Fibroblast of pulmonary artery (primary cell): ENCODE results near the gene GNB1L.

Experiments
- DNase-seq: peaks from one replicate; pipeline ENCODE4 v3.0.0-alpha.2; 2010; ENCODE audit warnings: low read depth
- H3K4me3 ChIP-seq: replicated peaks from 2 replicates; pipeline ENCODE4 v1.5.1; 2011; ENCODE audit warnings: low read depth, mild to moderate bottlenecking, control low read depth, low read length, moderate library complexity
- TF ChIP-seq, protein P1 (sequence below): IDR thresholded peaks from 2 replicates; pipeline ENCODE4 v1.5.1; 2011; ENCODE audit warnings: mild to moderate bottlenecking, control low read depth, low read length, inconsistent platforms; ENCODE audit errors: missing control alignments

GNB1L gene

DNA sequence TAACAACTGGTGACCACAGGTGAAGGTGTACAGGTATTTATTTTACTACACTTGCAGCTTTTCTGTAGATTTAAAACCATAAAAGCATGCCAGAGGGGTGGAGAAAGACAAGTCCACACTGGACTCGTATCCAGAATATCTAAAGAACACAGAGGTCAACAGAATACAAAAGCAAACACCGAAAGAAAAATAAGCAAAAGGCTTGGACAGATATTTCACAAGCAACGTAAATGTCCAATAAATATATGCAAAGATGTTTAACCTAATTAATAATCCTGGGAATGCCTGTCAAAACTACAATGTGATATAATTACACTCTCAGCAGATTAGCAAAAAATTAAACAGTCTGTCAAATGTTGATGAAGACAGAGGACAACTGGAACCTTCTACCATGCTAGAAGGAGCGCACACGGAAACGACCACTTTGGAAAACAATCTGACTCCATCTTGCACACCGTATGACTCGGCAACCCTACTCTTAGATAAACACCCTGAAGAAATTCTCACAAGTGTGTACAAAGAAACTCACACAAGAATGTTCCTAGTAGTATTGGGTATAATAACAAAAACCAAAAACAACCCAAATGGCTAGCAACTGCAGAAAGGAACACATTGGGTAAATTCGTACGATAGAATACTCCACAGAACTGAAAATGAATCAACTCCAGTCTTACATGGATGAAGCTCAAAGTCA lies 27.2 kb downstream of the GNB1L start:
- H3K4me3 ChIP-seq, result no peak overlapping the region
- no peak for DNase-seq
- TF ChIP-seq, protein P1, sequence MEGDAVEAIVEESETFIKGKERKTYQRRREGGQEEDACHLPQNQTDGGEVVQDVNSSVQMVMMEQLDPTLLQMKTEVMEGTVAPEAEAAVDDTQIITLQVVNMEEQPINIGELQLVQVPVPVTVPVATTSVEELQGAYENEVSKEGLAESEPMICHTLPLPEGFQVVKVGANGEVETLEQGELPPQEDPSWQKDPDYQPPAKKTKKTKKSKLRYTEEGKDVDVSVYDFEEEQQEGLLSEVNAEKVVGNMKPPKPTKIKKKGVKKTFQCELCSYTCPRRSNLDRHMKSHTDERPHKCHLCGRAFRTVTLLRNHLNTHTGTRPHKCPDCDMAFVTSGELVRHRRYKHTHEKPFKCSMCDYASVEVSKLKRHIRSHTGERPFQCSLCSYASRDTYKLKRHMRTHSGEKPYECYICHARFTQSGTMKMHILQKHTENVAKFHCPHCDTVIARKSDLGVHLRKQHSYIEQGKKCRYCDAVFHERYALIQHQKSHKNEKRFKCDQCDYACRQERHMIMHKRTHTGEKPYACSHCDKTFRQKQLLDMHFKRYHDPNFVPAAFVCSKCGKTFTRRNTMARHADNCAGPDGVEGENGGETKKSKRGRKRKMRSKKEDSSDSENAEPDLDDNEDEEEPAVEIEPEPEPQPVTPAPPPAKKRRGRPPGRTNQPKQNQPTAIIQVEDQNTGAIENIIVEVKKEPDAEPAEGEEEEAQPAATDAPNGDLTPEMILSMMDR, result no peak

DNA sequence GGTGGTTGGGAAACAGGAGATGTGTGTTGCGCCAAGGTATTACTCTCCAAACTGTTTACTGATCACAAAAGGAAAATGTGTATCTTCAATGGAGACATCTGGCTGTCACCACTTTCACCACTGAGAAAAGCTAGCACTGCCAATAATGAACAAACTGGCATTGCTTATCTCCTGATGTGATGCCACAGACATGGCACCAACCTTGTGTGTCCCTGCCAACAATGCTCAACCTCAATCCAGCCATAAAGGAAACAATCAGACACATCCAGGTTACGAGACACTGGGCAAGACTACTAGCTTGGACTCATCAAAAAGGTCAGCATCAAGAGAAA lies 28.1 kb downstream of the GNB1L start:
- TF ChIP-seq, protein P1, result no peak
- DNase-seq, result no peak
- no peak overlapping the region for H3K4me3 ChIP-seq

DNA sequence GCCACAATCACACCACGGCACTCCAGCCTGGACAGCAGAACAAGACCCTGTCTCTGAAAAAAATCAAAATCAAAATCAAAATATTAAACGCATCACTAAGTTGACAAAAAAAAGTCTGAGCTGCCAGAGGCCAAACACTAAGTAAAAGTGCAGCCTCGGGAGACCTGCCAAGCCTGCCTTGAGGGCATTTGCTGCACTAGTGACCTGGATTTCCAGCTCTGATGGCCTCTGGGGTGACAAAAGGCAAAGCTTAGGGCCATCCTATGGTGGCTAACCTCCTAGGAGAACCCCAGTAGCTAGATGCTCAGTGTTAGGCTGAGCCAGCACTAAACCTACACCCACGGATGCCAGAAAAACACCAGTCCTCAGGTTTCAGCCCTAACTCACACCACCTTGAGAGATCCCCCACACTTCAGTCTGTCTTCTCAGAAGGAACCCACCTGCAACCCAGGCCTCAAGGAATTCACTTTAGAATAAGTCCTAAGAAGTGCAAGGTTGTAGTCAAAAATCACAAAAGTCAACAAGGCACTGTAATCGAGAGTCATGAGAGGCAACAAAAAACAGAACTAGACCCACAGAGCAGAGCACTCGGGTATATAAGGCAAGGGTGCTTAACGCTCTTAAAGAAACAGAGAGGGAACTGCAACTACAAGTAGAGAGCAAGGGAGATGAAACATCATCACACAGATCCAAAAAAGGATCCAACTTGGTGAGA lies 28.6 kb downstream of the GNB1L start:
- no peak for DNase-seq
- H3K4me3 ChIP-seq, result no peak overlapping the region
- TF ChIP-seq, protein P1, result no peak

DNA sequence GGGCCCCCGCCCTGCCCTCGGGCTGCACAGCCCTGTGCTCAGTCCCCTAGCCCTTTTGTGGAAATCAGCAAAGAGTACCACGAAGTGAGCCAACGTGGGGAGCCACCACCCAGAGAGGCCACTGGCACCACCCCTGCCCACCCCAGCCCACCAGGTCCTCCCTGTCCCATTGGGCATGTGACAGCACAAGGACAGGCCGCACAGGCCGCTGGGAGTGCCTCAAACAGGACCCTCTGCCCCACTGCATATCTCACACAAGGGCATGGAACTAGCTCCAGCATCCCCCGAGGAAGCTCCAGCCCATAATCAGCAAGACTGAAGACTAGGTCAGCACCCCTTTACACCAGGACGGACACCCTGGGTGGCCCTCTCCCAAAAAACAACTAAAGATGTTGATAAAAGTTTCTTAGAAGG lies 29.7 kb downstream of the GNB1L start:
- TF ChIP-seq, protein P1, result no peak
- H3K4me3 ChIP-seq, result no peak overlapping the region
- no peak for DNase-seq

DNA sequence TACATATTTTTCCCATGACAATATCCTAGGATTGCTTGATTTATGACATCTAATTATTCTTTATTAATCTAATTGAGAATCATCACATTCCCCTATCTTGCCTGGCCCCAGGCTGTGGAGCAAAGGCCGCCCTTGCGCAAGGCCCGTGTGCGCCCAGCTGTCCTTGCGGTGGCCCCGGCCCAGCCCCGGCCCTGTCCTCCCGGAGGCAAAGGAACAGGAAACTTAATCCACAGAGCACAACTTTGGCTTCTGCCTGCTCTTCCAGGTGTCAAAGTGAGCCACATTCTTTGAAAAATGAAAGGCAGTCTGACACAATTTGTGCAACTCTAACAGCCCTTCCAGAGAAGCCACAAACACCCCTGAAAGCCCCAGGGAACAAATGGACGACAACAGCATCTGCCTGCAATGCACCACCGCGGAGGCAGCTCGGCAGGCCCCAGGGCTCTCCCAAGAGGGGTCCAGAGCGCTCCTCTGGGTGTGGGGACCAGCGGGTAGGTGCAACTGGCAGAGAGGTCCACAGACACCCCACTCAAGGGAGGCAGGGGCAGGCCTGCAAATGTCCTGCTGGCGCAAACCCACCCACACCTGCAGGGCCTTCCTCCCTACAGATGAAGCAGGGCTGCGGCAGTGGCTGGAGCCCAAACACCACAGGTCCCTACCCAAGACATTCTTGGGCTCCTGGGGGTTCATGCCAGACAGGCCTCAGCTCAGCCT lies 30.3 kb downstream of the GNB1L start:
- TF ChIP-seq, protein P1, result no peak
- H3K4me3 ChIP-seq, result no peak overlapping the region
- no peak for DNase-seq

DNA sequence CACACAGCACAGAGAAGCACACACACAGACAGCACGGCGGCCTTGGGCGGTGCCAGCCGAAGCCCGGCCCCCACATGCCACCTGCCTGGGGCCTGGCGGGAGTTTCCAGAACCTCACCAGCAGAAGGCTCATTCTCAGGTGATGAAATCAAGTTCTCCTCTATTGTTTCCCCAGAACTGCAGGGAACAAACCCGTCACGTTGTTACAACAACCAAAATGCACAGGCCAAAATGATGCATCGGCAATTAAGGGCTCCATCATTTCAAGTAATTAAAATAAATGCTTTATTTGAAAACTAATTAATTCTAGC lies 30.8 kb downstream of the GNB1L start:
- H3K4me3 ChIP-seq, result no peak overlapping the region
- TF ChIP-seq, protein P1, result no peak
- no peak for DNase-seq
